Keratinocyte (primary cell): ENCODE data around the gene GSTM1.

Experiments used
- EZH2 ChIP-seq: IDR thresholded peaks from one replicate; pipeline ENCODE4 v1.6.1; 2012; ENCODE audit warnings: inconsistent platforms, mild to moderate bottlenecking, low read length, moderate library complexity
- TF ChIP-seq, protein P1 (sequence below), 3 experiments: IDR thresholded peaks in 1 of 3; conservative IDR thresholded peaks in 1 of 3; optimal IDR thresholded peaks in 1 of 3; 2 replicates in 2 of 3; 3 replicates in 1 of 3; pipeline versions ENCODE3 to v1.5.1; 2011; ENCODE audit warnings: low read length in 3 of 3, mild to moderate bottlenecking in 3 of 3, moderate library complexity in 2 of 3, control low read depth in 1 of 3, inconsistent platforms in 1 of 3; ENCODE audit not compliant: insufficient read depth in 2 of 3; ENCODE audit errors: extremely low read depth in 1 of 3

DNA sequence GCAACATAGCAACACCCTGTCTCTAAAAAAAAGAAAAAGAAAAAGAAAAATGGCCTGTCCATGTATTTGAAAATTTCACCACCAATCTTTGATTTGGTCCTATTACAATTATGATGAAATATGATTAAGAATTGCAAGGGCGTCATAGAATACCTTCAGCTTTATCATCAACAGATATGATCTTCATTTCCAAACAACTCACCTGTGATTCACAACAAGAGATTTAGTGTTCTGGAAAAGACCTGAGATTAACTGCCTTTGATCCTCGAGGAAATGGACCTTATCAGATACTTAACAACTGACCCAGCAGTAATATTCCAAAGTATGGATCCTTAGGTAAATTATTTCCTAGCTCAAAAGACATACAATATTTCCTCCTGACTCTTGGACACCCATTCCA lies 35.2 kb upstream of the GSTM1 start:
- TF ChIP-seq, protein P1, sequence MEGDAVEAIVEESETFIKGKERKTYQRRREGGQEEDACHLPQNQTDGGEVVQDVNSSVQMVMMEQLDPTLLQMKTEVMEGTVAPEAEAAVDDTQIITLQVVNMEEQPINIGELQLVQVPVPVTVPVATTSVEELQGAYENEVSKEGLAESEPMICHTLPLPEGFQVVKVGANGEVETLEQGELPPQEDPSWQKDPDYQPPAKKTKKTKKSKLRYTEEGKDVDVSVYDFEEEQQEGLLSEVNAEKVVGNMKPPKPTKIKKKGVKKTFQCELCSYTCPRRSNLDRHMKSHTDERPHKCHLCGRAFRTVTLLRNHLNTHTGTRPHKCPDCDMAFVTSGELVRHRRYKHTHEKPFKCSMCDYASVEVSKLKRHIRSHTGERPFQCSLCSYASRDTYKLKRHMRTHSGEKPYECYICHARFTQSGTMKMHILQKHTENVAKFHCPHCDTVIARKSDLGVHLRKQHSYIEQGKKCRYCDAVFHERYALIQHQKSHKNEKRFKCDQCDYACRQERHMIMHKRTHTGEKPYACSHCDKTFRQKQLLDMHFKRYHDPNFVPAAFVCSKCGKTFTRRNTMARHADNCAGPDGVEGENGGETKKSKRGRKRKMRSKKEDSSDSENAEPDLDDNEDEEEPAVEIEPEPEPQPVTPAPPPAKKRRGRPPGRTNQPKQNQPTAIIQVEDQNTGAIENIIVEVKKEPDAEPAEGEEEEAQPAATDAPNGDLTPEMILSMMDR (optimal IDR thresholded peaks at IDR 0.05 in 1 of 3, IDR thresholded peaks at IDR 0.05 in 1 of 3, conservative IDR thresholded peaks at IDR 0.05 in 1 of 3; ENCODE audit: extremely low read depth in 1 of 3, insufficient read depth in 2 of 3, low read length in 3 of 3): no peak
- TF ChIP-seq EZH2: no peak
